K562 (cell line): ENCODE results near the gene DNAAF1. TPM values are rescaled to one million over a fixed set of nuclear protein-coding genes. Genes with fewer than 3 reads are reported as not detected.
A peak's percentile ranks its signal among the peaks of the same experiment; 100 is the strongest.

ENCODE experiments used
- BRF1 ChIP-seq: IDR thresholded peaks from 3 replicates; pipeline ENCODE4 v1.6.1; 2011; ENCODE audit warnings: borderline replicate concordance, mild to moderate bottlenecking; ENCODE audit not compliant: insufficient read length; ENCODE audit errors: extremely low read depth
- CEBPG ChIP-seq, 3 experiments: fragments of 200-800 bp in 1 of 3; sonication (Bioruptor generic) in 1 of 3; sonication (generic) in 1 of 3; formaldehyde crosslinking in 1 of 3; IDR thresholded peaks in 2 of 3; conservative IDR thresholded peaks in 1 of 3; 2 replicates each; pipeline versions ENCODE4 v1.6.1 to v1.8.0; 2016 to 2022; ENCODE audit warnings: missing compliant biosample characterization in 2 of 3, missing genetic modification characterization in 2 of 3, mild to moderate bottlenecking in 1 of 3, missing genetic modification reagents in 1 of 3
- CREM ChIP-seq: IDR thresholded peaks from 2 replicates; pipeline ENCODE4 v1.6.1; 2014; ENCODE audit warnings: antibody characterized with exemption, low read depth
- CTBP1 ChIP-seq: fragments of 450-650 bp; IDR thresholded peaks from 2 replicates; pipeline ENCODE4 v1.6.1; 2016; ENCODE audit warnings: borderline replicate concordance
- FOXA3 ChIP-seq, 2 experiments: fragments of 450-650 bp in 1 of 2; sonication (generic) in 1 of 2; formaldehyde crosslinking; IDR thresholded peaks in 1 of 2; conservative IDR thresholded peaks in 1 of 2; 2 replicates each; pipeline versions ENCODE4 v1.4.0 to v1.8.0; 2020 to 2022; ENCODE audit warnings: mild to moderate bottlenecking in 2 of 2, missing genetic modification reagents in 1 of 2
- FOXJ2 ChIP-seq: fragments of 200-800 bp; sonication (Bioruptor generic); IDR thresholded peaks from 2 replicates; pipeline ENCODE4 v1.6.1; 2016; ENCODE audit warnings: missing genetic modification characterization, missing compliant biosample characterization
- GABPB1 ChIP-seq: sonication (generic); formaldehyde crosslinking; IDR thresholded peaks from 2 replicates; pipeline ENCODE4 v1.8.0; 2022; ENCODE audit warnings: mild to moderate bottlenecking, missing genetic modification reagents
- HNRNPK ChIP-seq: fragments of 200-400 bp; formaldehyde crosslinking; IDR thresholded peaks from one replicate; pipeline ENCODE4 v1.6.1; 2018; ENCODE audit warnings: mild to moderate bottlenecking, low read depth, low read length; ENCODE audit not compliant: poor library complexity, severe bottlenecking
- KHSRP ChIP-seq: fragments of 450-650 bp; IDR thresholded peaks from 2 replicates; pipeline ENCODE4 v1.6.1; 2017
- NKRF ChIP-seq: fragments of 450-650 bp; IDR thresholded peaks from 2 replicates; pipeline ENCODE4 v1.6.1; 2016; ENCODE audit warnings: borderline replicate concordance
- POLR2G ChIP-seq: fragments of 200-400 bp; formaldehyde crosslinking; IDR thresholded peaks from 2 replicates; pipeline ENCODE4 v1.6.1; 2017; ENCODE audit warnings: low read depth, mild to moderate bottlenecking, antibody characterized with exemption, low read length, moderate library complexity
- PURB ChIP-seq: sonication (generic); formaldehyde crosslinking; IDR thresholded peaks from 2 replicates; pipeline ENCODE4 v1.9.0; 2021; ENCODE audit warnings: low read depth, mild to moderate bottlenecking, missing genetic modification reagents
- SMARCC2 ChIP-seq: fragments of 450-650 bp; IDR thresholded peaks from 2 replicates; pipeline ENCODE4 v1.6.1; 2017; ENCODE audit warnings: antibody characterized with exemption, moderate library complexity, mild to moderate bottlenecking, low read depth
- SRSF3 ChIP-seq: fragments of 200-400 bp; formaldehyde crosslinking; IDR thresholded peaks from 2 replicates; pipeline ENCODE4 v1.6.1; 2016; ENCODE audit warnings: mild to moderate bottlenecking, low read length, moderate library complexity; ENCODE audit not compliant: insufficient read depth
- XRCC5 ChIP-seq: fragments of 200-400 bp; formaldehyde crosslinking; IDR thresholded peaks from 2 replicates; pipeline ENCODE4 v1.6.1; 2017; ENCODE audit warnings: low read depth, mild to moderate bottlenecking, low read length
- YY1 ChIP-seq, 3 experiments: IDR thresholded peaks; 2 replicates each; pipeline ENCODE4 v1.6.1; 2011; ENCODE audit warnings: low read length in 2 of 3, mild to moderate bottlenecking in 2 of 3, moderate library complexity in 2 of 3, borderline replicate concordance in 1 of 3, control low read depth in 1 of 3, low read depth in 1 of 3; ENCODE audit not compliant: insufficient read depth in 3 of 3, insufficient replicate concordance in 2 of 3, control insufficient read depth in 1 of 3, insufficient read length in 1 of 3; ENCODE audit errors: extremely low read depth in 1 of 3
- ZNF766 ChIP-seq: fragments of 200-800 bp; sonication (Bioruptor generic); conservative IDR thresholded peaks from 2 replicates; pipeline ENCODE4 v1.6.1; 2016; ENCODE audit warnings: missing genetic modification characterization, missing compliant biosample characterization
- polyA plus RNA-seq, 8 experiments: library from polyadenylated mRNA; depleted of rRNA in 4 of 8; stranded (reverse) in 5 of 8; unstranded in 3 of 8; fragments of >200 nt; fragmentation: Nextera tagmentation in 2 of 8; fragmentation: Illumina TruSeq in 1 of 8; extraction: Ambion mirVana in 2 of 8; extraction: Trizol in 1 of 8; gene quantifications; 2 replicates each; pipeline versions ENCODE4 v1.2.1 to v1.2.3, GENCODE V29; 2011 to 2014; ENCODE audit warnings: inconsistent platforms in 1 of 8, missing spikeins in 1 of 8
- total RNA-seq, 7 experiments: library from RNA; depleted of rRNA in 6 of 7; stranded (reverse); fragments of >200 nt in 6 of 7; fragmentation: Illumina TruSeq in 2 of 7; extraction: Trizol in 2 of 7; gene quantifications; 2 replicates each; pipeline versions ENCODE4 v1.2.1 to v1.2.3, GENCODE V29; 2011 to 2021; ENCODE audit warnings: low replicate concordance in 1 of 7
- TF ChIP-seq, protein P1 (sequence below), 3 experiments: IDR thresholded peaks in 2 of 3; conservative IDR thresholded peaks in 1 of 3; 2 replicates each; pipeline ENCODE4 v1.5.1; 2011 to 2012; ENCODE audit warnings: low read length in 3 of 3, mild to moderate bottlenecking in 3 of 3, control low read depth in 2 of 3, improper control_type of control experiment in 1 of 3, inconsistent platforms in 1 of 3, low read depth in 1 of 3, mixed read lengths in 1 of 3, moderate library complexity in 1 of 3; ENCODE audit not compliant: insufficient read depth in 2 of 3
- TF ChIP-seq, protein P2 (sequence below): fragments of 200-800 bp; sonication (Bioruptor generic); IDR thresholded peaks from 2 replicates; pipeline ENCODE4 v1.6.1; 2017; ENCODE audit warnings: missing genetic modification characterization, missing compliant biosample characterization

DNAAF1 gene
- total and polyA plus RNA-seq, 9 of the 15 experiments (the other 6 are each of a cell fraction or from before 2014, with no cell fraction given), result 0.01 TPM; not detected in 8

DNA sequence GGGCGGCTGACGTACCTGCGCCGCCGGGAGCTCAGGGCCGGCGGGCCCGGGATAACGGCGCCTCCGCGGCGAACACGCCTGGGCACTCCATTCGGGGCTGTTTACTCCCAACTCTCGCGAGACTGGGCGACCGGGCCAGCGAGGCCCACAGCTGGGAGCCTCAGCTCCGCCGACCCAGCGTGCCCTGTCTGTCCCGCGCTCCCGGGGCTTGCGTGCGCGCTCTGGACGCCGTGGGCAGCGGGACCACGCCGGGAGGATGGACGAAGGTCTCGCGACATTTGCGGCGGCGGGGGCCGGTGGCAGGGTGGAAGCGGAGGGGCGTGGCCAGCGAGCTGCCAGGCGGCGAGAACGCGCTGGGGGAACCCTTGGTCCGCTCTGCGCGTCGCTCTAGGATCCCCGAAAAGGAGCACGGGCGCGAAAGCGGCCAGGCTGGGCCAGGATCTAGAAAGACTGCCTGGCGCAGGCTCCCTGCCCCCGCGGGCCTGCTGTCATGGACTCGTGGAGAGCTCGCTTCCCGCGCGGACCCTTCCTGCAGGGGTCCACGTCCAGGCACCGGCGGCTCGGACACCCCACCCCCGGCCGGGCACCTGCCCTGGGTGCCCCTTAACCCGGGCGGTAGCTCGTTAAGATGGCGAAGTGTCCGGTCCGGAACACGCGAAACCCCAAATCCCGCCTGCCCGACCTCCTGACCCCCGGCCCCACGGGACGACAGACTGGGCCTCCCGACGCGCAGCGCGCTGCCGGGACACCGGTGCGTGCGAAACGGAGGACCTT is 28.2 kb upstream of the DNAAF1 start, which contains the start of gene MBTPS1 (continued):
- no peak for TF ChIP-seq PURB (CRISPR knock-in tag)
- peak; percentile 96 for TF ChIP-seq CTBP1
- peak; percentile 85 for TF ChIP-seq XRCC5
- TF ChIP-seq ZNF766, result 0 out of 2 replicates have a peak, but pooled peaks have one; percentile 35
- TF ChIP-seq HNRNPK, result no peak
- TF ChIP-seq BRF1, result no peak
- 0 out of 2 replicates have a peak, but pooled peaks have one; percentile 52 for TF ChIP-seq SRSF3
- no peak for TF ChIP-seq CEBPG (CRISPR knock-in tag; IDR thresholded peaks at IDR 0.05)
- no peak for TF ChIP-seq CEBPG (tag; conservative IDR thresholded peaks at IDR 0.05 in 1 of 2, IDR thresholded peaks at IDR 0.05 in 1 of 2)
- peak; percentile 67; the same call in 1 of the 2 replicates for TF ChIP-seq NKRF
- peak; percentile 98 for TF ChIP-seq POLR2G
- peak; percentile 32 to 68 (median 45) for TF ChIP-seq YY1 (IDR thresholded peaks at IDR 0.05; ENCODE audit: borderline replicate concordance in 1 of 3, control insufficient read depth in 1 of 3, extremely low read depth in 1 of 3, insufficient read depth in 3 of 3, insufficient read length in 1 of 3, insufficient replicate concordance in 2 of 3, low read depth in 1 of 3, low read length in 2 of 3)
- TF ChIP-seq, protein P1, sequence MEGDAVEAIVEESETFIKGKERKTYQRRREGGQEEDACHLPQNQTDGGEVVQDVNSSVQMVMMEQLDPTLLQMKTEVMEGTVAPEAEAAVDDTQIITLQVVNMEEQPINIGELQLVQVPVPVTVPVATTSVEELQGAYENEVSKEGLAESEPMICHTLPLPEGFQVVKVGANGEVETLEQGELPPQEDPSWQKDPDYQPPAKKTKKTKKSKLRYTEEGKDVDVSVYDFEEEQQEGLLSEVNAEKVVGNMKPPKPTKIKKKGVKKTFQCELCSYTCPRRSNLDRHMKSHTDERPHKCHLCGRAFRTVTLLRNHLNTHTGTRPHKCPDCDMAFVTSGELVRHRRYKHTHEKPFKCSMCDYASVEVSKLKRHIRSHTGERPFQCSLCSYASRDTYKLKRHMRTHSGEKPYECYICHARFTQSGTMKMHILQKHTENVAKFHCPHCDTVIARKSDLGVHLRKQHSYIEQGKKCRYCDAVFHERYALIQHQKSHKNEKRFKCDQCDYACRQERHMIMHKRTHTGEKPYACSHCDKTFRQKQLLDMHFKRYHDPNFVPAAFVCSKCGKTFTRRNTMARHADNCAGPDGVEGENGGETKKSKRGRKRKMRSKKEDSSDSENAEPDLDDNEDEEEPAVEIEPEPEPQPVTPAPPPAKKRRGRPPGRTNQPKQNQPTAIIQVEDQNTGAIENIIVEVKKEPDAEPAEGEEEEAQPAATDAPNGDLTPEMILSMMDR (IDR thresholded peaks at IDR 0.05 in 2 of 3, conservative IDR thresholded peaks at IDR 0.05 in 1 of 3; ENCODE audit: insufficient read depth in 2 of 3, low read depth in 1 of 3, low read length in 3 of 3), result peak in 2 of 3 experiments; percentile 33 to 36; a peak in 2 of 6 replicates
- TF ChIP-seq FOXJ2, result peak; percentile 96
- peak in 1 of 2 experiments; percentile 56; a peak in 1 of 4 replicates for TF ChIP-seq FOXA3 (CRISPR knock-in tag; conservative IDR thresholded peaks at IDR 0.05 in 1 of 2, IDR thresholded peaks at IDR 0.05 in 1 of 2)
- TF ChIP-seq GABPB1, result peak; percentile 66; the same call in 1 of the 2 replicates
- peak; percentile 88 for TF ChIP-seq CREM
- no peak for TF ChIP-seq KHSRP
- TF ChIP-seq, protein P2, sequence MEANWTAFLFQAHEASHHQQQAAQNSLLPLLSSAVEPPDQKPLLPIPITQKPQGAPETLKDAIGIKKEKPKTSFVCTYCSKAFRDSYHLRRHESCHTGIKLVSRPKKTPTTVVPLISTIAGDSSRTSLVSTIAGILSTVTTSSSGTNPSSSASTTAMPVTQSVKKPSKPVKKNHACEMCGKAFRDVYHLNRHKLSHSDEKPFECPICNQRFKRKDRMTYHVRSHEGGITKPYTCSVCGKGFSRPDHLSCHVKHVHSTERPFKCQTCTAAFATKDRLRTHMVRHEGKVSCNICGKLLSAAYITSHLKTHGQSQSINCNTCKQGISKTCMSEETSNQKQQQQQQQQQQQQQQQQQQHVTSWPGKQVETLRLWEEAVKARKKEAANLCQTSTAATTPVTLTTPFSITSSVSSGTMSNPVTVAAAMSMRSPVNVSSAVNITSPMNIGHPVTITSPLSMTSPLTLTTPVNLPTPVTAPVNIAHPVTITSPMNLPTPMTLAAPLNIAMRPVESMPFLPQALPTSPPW (CRISPR knock-in tag), result peak; percentile 92
- TF ChIP-seq SMARCC2, result no peak
